Activated T-cell treated with anti-CD3 and anti-CD28 coated beads for 1 hour (primary cell): ENCODE results near the gene SALL3.

Experiments
- DNase-seq: peaks from one replicate; pipeline ENCODE4 v3.0.0-alpha.2; 2020; ENCODE audit warnings: low read depth

The SALL3 gene

DNA sequence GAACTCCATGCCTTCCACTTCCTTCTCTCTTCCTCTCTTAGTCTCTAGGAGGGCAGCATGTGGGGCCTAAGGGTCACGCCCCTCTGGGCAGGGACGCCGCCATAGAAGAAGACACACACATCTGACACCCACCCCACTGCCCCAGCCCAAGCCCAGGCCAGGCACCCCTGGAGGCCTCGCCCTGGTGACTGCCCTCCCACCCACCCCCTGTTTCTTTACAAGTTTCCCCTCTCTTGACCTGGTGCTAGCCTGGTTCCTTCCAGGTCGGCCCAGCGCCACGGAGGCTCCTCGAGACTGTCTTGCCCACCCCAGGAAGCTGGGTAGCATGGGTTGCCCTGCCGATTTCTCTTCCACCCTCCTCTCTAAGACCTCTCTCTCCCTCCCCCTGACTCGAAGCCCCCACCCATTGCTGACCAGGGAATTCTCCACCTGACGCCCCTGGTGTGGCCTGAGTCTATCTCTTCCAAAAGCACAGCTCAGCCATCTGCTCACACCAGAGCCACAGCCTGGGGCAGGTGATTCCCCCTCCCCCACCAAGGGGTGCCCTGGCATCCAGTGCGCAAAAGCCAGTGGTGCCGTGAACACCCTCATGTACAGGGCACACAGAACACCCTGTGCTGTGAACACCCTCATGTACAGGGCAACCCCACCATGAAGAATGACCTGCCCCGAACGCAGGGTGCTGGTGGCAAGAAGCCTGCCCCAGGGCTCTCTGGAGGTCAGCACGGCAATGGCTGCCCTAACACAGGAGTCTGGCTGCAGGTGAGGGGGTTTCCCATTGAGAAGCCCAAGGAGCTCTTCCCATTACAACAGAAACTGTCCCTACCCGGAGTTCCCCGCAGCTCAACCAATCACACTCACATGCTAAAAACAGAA lies 13.5 kb upstream of the SALL3 start:
- DNase-seq, result no peak

GRCh38 chr18:78966793-78967106 lies 12.9 kb upstream of the SALL3 start:
- no peak for DNase-seq

DNA sequence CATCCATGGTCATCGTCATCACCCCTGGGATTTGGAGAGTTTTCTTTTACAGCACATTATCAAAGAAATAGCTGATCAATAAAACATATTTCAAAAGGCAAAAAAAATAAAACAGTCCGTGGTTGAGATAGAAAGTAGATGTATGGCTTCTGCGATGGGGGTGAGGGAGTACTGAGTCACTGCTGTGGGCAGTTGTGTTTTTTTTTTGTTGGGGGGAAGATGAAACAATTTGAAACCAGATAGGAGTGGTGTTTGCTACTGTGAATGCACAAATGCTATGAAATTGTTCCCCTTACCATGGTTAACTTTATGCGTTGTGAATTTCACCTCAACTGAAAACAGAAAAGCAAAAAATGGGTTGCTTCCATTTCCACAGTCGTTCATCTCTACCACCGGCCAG lies 11.9 kb upstream of the SALL3 start:
- no peak for DNase-seq

- no peak for DNase-seq
Measured at GRCh38 chr18:78969574-78970315, 9.9 kb upstream of the SALL3 start.

DNA sequence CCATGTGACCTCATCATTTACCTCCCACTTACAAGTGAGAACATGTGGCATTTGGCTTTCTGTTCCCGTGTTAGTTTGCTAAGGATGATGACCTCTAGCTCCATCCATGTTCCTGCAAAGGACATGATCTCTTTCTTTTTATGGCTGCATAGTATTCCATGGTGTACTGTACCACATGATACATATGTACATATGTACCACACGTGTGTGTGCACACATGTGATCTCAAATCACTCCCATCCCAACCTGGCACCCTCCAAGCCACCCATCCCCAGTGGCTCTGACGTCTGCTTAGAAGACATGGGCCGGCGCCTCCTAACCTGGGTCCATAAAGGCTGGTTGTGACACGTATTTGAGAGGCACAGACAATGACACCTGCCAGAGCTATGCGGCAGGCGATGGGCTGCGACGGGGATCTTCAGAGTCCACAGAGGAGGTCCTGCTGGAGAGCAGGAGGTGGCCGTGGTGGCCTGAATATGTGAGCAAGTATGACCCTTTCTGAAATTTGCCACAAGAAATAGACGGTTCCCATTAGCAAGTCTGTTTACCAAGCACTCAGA lies 8.8 kb upstream of the SALL3 start:
- no peak for DNase-seq

- no peak for DNase-seq
Measured at GRCh38 chr18:78971511-78972245, 7.9 kb upstream of the SALL3 start.

GRCh38 chr18:78972385-78972918 lies 7.2 kb upstream of the SALL3 start:
- no peak for DNase-seq

DNA sequence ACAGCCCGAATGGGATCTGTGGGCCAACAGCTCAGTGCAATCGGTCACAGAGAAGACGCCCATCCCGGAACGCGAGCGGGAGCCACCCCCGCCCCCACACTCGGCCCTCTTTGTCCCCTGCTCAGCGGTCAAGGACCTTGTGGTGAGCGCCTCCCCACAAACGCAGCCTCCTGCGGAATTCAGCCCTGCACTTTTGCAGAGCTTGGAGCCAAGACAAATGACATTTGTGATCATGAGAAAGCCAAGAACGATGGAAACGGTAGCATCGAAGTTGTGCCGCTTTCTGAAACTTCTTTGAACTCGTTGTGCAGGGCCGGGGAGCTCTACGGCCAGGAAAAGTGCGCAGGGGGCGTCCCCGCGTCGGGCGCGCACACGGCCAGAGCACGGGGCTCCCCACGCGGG lies 6.7 kb upstream of the SALL3 start:
- no peak for DNase-seq

DNA sequence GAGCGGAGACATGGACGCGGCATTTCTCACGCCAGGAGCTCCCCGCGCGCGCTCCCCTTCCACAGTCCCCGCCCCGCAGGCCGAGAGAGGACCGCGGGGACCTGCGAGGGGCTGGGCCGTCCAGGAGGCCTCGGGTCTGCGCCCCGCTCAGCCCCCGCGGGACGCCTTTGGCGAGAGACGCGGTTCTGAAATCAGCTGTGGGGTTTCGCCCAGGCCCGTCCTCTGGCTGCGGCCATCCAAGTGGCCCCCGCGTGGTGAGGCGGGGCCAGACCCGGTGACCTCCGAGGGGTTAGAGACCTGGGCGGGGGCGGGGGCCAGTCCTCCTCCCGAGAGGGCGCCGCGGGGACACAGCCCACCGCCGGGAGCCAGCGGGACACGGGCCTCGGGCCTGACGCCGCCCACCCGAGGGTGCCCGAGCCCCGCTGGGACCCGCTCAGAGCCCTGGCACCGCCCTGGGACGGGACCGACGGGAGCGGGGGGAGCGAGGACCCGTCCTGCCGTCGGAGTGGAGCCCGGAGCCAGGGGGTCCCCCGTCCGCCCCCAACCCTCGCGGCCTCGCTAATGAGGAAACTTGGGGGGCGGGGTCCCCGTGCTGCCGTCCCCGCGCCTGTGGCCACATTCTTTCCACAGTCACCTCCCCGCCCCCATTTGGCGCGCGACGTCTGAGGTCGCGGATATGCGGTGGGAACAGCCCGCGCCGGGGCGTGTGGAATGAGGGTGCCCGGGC lies 6.1 kb upstream of the SALL3 start:
- no peak for DNase-seq

DNA sequence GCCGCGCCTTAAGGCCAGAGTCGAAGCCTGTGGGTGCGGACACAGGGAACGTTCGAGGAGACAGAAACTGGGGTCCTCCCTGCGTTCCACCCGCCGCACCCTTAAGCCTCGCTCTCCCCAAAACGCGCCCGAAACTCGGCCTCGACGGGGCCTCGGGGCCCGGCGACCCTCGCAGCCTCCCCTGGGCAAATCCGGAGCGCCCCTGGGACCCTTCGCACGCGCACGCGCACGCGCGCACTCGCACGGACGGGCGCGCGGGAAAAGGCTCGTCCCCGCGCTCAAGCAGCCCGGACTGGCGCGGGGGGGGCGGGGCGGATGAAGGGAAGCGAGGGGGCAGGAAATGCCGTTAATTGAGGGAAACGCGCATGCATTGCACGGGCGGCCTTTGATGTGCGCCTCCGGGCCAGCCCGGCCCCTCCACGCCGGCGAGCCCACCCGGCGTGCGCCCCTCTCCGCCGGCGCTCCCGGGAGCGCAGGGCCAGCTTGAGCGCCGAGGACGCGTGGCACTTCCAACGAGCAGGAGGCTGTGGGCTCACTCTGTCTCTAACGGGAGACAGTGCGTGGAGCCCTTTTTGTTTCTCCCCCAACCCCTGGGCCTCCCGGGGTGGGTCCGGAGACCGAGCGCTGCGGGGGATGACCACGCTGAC lies 5.4 kb upstream of the SALL3 start:
- no peak for DNase-seq

DNA sequence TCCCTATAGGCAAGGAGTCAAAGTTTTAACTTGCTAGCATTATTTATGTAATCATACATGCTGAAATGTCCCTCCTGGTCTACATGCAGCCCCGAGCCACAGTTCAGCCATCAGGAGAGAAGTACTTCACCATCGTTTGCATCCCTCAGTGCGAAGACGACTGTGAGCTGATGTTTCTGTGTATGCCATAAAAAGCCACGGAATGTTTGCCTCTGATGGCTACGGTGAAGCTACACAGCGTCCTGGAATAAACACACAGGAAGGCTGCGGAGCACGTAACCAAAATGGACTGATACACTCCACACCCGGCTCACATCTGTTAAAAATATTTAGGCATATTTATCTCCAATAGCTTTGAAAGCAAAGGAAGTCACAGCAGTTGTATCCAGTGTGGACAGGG lies 4.3 kb upstream of the SALL3 start:
- no peak for DNase-seq

- no peak for DNase-seq
Measured at GRCh38 chr18:78975699-78976335, 3.8 kb upstream of the SALL3 start.

DNA sequence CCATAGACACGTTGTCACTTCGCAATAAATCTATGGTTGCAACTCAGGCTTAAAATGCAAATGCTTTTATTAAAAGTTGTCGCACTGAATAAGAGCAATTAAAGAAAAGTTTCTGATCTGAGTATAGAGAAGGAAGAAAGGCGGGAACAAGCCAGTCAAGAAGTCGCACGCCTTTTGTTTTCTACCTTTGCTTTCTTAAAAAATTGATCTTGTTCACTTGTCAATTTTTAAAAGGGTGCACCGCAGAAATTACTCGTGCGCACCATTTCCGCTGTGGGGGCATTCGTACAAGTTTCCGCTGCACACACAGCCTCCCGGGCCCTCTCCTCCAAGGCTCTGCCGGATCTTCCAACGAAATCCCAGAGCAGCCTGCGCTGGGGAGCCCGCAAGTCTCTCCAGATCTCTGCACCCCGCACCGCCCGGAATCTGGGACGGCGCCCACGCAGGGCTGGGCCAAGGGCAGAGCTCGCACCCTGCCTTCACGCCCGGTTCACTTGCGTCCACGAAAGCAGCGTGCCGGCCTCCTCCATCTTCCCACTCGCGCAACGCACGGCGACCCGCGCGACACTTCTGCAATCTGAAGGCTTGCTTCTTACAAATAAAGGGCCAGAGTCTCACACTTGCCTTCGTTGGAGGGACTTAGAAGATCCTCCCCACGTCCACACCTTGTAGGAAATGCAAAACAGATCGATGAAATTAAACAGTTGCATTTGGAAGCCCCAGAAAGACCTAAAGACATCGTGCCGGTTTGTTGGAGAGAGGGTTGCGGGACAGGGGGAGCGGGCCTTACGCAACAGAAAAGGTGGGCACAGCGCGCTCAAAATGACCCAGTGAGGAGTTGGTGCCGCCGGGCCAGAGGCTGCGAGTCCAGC lies 2.6 kb upstream of the SALL3 start:
- no peak for DNase-seq

- no peak for DNase-seq
Measured at GRCh38 chr18:78977637-78978348, 1.8 kb upstream of the SALL3 start.

- DNase-seq, result no peak
Measured at GRCh38 chr18:78978349-78979055, 1.1 kb upstream of the SALL3 start.

- no peak for DNase-seq
Measured at GRCh38 chr18:78979056-78979729, 425 bp upstream of the SALL3 start.

- DNase-seq, result no peak
Measured at GRCh38 chr18:78980279-78980771, 707 bp downstream of the SALL3 start.
